ENCODE results near the gene KLHL11.
A peak's percentile ranks its signal among the peaks of the same experiment; 100 is the strongest.

Gene KLHL11

GRCh38 chr17:41893384-41893783 is 28.2 kb upstream of the KLHL11 start:
- TF ChIP-seq, protein P1, sequence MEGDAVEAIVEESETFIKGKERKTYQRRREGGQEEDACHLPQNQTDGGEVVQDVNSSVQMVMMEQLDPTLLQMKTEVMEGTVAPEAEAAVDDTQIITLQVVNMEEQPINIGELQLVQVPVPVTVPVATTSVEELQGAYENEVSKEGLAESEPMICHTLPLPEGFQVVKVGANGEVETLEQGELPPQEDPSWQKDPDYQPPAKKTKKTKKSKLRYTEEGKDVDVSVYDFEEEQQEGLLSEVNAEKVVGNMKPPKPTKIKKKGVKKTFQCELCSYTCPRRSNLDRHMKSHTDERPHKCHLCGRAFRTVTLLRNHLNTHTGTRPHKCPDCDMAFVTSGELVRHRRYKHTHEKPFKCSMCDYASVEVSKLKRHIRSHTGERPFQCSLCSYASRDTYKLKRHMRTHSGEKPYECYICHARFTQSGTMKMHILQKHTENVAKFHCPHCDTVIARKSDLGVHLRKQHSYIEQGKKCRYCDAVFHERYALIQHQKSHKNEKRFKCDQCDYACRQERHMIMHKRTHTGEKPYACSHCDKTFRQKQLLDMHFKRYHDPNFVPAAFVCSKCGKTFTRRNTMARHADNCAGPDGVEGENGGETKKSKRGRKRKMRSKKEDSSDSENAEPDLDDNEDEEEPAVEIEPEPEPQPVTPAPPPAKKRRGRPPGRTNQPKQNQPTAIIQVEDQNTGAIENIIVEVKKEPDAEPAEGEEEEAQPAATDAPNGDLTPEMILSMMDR (IDR thresholded peaks at IDR 0.05; ENCODE audit: control extremely low read depth, extremely low read depth, low read depth, missing control alignments): no peak
- ChIA-PET CTCF (interaction anchor here (1.4 kb wide), 1 partner anchor 107 kb away, joined by 4 read pairs; the partner anchor contains the start of gene JUP), POLR2A (no interaction called here)
- no peak for DNase-seq (ENCODE audit: extremely low spot score)

DNA sequence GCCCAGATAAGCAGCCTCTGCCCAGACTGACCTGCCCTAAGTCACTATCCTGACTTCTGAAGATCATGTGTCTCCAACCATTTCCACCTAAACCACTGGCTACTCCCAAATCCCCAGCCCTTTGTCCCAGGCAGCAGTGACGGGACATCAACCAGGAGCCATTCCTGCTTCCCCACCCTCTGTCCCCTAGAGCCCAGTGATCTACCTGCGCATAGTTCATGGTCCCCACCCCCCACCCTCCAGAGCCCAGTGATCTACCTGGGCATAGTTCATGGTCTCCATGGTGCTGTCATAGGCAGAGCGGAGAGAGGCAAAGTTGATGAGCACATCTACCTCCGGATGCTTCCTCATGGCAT is 26.8 kb upstream of the KLHL11 start:
- TF ChIP-seq, protein P1 (IDR thresholded peaks at IDR 0.05; ENCODE audit: control extremely low read depth, extremely low read depth, low read depth, missing control alignments): no peak
- CTCF ChIA-PET: no interaction called here
- POLR2A ChIA-PET: interaction anchor here (1.0 kb wide), 1 partner anchor 341 kb away, joined by 3 read pairs; no protein-coding TSS in a partner anchor
- no peak for DNase-seq (ENCODE audit: extremely low spot score)

DNA sequence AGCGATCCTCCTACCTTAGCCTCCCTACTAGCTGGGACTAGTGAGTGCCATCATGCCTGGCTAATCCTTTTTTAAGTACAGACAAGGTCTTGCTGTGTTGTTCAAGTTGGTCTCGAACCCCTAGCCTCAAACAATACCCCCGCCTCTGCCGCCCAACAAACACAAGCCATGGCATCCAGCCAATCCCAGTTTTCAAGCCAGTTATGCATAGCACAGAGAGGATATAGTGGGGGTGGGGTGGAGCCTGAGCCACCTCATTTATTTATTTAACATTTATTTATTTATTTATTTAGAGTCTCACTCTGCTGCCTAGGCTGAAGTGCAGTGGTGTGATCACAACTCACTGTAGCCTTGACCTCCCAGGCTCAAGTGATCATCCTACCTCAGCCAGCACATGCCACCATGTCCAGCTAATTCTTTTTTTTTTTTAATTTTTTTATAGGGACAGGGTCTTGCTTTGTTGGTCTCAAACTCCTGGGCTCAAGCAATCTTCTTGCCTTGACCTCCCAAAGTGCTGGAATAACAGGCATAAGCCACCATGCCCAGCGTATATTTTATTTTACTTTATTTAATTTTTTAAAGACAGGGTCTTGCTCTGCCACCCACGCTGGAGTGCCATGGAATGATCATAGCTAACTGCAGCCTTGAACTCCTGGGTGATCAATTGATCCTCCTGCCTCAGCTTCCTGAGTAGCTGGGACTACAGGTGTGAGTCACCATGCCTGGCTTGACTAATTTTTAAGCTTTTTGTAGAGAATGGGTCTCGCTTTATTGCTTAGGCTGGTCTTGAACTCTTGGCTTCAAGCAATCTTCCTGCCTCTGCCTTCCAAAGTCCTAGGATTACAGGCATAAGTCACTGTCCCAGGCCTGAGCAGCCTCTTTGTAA is 26.2 kb upstream of the KLHL11 start:
- TF ChIP-seq, protein P1 (IDR thresholded peaks at IDR 0.05; ENCODE audit: control extremely low read depth, extremely low read depth, low read depth, missing control alignments): no peak
- CTCF ChIA-PET: no interaction called here
- POLR2A ChIA-PET: interaction anchor here (1.0 kb wide), 1 partner anchor 340 kb away, joined by 3 read pairs; no protein-coding TSS in a partner anchor
- no peak for DNase-seq (ENCODE audit: extremely low spot score)

- TF ChIP-seq, protein P1 (IDR thresholded peaks at IDR 0.05; ENCODE audit: control extremely low read depth, extremely low read depth, low read depth, missing control alignments): no peak
- POLR2A ChIA-PET: no interaction called here
- CTCF ChIA-PET: interaction anchor here (0.6 kb wide), 1 partner anchor 398 kb away, joined by 3 read pairs; no protein-coding TSS in a partner anchor
- DNase-seq (ENCODE audit: extremely low spot score): no peak
These were observed 23.2 kb upstream of the KLHL11 start for GRCh38 chr17:41888332-41888965.

DNA sequence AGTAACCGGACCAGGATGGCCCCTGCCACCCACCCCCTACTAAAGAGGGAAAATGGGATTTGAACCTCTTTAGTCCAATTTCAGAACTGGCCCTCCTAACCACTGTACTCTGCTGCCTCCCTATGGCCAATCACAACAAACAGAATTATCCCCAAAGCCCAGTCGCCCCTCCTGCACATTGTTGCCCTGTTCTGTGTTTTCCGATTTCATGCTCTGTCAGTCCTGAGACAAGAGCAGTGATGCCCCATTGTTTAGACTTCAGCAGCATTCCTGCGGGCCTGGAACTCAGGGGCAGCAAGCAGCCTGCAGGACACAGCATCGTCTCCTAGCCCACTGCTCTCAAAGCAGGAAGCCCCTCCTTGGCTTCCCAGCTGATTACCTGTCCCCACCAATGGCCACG is 20.5 kb upstream of the KLHL11 start:
- CTCF ChIA-PET: interaction anchor here (2.8 kb wide), 1 partner anchor 21 kb away, joined by 6 read pairs; the partner anchor contains the start of gene KLHL11
- POLR2A ChIA-PET: no interaction called here
- TF ChIP-seq, protein P1 (IDR thresholded peaks at IDR 0.05; ENCODE audit: control extremely low read depth, extremely low read depth, low read depth, missing control alignments): peak; percentile 17
- no peak for DNase-seq (ENCODE audit: extremely low spot score)

GRCh38 chr17:41882756-41883155 is 17.5 kb upstream of the KLHL11 start:
- POLR2A ChIA-PET: no interaction called here
- TF ChIP-seq, protein P1 (IDR thresholded peaks at IDR 0.05; ENCODE audit: control extremely low read depth, extremely low read depth, low read depth, missing control alignments): no peak
- no peak for DNase-seq (ENCODE audit: extremely low spot score)
- CTCF ChIA-PET: no interaction called here

Data from GM10248 (cell line).